ENCODE data around the gene CFAP57. TPM values are rescaled to one million over a fixed set of nuclear protein-coding genes. Genes with fewer than 3 reads are reported as not detected.

CFAP57 gene
- total and polyA plus RNA-seq, 2 donors (not counting 1 experiment from before 2014, with no cell fraction given), result 0.07 to 0.44 TPM

DNA sequence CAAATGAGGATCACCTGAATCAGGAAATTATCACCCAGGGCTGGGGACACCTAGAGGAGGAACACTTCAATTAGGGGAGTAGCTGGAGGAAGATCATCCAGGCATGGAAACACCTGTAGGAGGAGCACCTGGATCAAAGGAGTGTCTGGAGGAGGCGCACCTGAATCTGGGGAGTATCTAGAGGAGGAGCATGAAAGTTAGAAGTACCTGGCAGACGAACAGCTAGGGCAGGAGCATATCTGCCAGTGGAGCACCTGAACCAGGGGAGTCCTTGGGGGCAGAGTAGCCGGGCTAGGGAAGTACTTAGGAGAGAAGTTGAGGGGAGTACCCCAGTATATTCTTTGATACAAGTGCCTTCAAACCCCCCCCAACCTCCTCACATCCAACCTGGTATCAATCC lies 111.9 kb downstream of the CFAP57 start:
- no peak overlapping the region for H3K27ac ChIP-seq (ENCODE audit: low read length in 2 of 2)
- ChIA-PET CTCF (no interaction called here), POLR2A (no interaction called here)
- H3K27ac Mint-ChIP-seq, result no peak overlapping the region
- intact Hi-C loops (cut with micrococcal nuclease), result no loop called here
- H3K27me3 Mint-ChIP-seq, result peaks cover 10% of the 10 kb centered on the region
- H3K9me3 ChIP-seq (ENCODE audit: control extremely low read depth in 1 of 3, control insufficient read depth in 2 of 3, insufficient read depth in 1 of 3, low read length in 2 of 3), result peaks cover 0 to 5% (median 0%) of the 10 kb centered on the region in 3 donors
- H3K36me3 ChIP-seq (replicated peaks in 1 of 2; ENCODE audit: control extremely low read depth in 1 of 2, control insufficient read depth in 1 of 2, extremely low read depth in 1 of 2, insufficient read depth in 2 of 2, low read length in 1 of 2), result no peaks in the 10 kb centered on the region
- H3K4me1 Mint-ChIP-seq, result no peaks in the 10 kb centered on the region
- H3K4me3 Mint-ChIP-seq, result no peak overlapping the region
- H3K27me3 ChIP-seq (replicated peaks in 1 of 4; ENCODE audit: control extremely low read depth in 1 of 4, control insufficient read depth in 3 of 4, insufficient read depth in 4 of 4, low read length in 3 of 4), result no peaks in the 10 kb centered on the region
- H3K4me3 ChIP-seq (ENCODE audit: control extremely low read depth in 1 of 5, extremely low read depth in 1 of 5, insufficient read depth in 1 of 5, low read depth in 2 of 5, low read length in 4 of 5), result no peak overlapping the region
- no peaks in the 10 kb centered on the region for H3K4me1 ChIP-seq (ENCODE audit: control insufficient read depth in 2 of 2, insufficient read depth in 2 of 2, low read length in 2 of 2)
- no peaks in the 10 kb centered on the region for H3K9me3 Mint-ChIP-seq (ENCODE audit: insufficient read depth)
- no peaks in the 10 kb centered on the region for H4K20me1 ChIP-seq (ENCODE audit: control insufficient read depth, insufficient read depth, low read length, poor library complexity, severe bottlenecking)
- ATAC-seq (ENCODE audit: low read depth), result no peak
- no peak for DNase-seq
- no peak overlapping the region for H2AFZ ChIP-seq (ENCODE audit: insufficient read depth, low read depth, low read length, poor library complexity, severe bottlenecking)
- H3K4me2 ChIP-seq (replicated peaks; ENCODE audit: low read depth, low read length, poor library complexity, severe bottlenecking), result no peak overlapping the region
- no peak overlapping the region for H3K9ac ChIP-seq (ENCODE audit: low read length)
- no peaks in the 10 kb centered on the region for H3K79me2 ChIP-seq (ENCODE audit: control insufficient read depth, insufficient read depth, low read length)
- 92% methylated on average over 2 of the region's 3 CpGs for WGBS (ENCODE audit: insufficient coverage)
- TF ChIP-seq, protein P1, sequence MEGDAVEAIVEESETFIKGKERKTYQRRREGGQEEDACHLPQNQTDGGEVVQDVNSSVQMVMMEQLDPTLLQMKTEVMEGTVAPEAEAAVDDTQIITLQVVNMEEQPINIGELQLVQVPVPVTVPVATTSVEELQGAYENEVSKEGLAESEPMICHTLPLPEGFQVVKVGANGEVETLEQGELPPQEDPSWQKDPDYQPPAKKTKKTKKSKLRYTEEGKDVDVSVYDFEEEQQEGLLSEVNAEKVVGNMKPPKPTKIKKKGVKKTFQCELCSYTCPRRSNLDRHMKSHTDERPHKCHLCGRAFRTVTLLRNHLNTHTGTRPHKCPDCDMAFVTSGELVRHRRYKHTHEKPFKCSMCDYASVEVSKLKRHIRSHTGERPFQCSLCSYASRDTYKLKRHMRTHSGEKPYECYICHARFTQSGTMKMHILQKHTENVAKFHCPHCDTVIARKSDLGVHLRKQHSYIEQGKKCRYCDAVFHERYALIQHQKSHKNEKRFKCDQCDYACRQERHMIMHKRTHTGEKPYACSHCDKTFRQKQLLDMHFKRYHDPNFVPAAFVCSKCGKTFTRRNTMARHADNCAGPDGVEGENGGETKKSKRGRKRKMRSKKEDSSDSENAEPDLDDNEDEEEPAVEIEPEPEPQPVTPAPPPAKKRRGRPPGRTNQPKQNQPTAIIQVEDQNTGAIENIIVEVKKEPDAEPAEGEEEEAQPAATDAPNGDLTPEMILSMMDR (IDR thresholded peaks at IDR 0.05), result no peak
- TF ChIP-seq EZH2 (IDR thresholded peaks at IDR 0.05; ENCODE audit: borderline replicate concordance, insufficient read depth, low read depth, low read length, poor library complexity, severe bottlenecking), result no peak

DNA sequence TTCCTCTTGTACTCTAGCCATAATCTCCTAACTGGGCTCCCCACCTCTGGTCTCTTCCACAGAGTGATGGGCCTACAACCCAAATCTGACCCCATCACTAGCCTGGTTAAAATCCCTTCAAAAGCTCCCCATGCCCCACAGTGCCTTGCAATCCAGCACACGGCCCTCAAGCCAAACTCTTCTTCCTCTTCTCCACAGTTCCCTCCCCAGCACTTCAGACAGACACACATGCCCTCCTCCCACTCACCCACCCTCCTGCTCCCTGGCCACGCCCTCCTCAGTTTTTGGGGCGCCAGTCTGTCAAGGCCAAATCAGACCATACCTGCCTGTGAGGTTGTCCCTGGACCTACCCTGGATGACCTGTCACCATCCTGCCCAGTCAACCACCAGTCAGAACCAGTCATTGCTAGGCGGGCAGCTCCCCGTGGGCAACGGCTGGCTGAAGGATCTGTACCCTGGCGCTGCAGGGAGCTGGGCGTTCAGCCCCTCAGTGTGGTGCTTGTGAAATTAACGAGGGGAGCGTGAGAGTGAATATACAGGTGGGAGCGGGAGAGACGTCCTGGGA lies 112.5 kb downstream of the CFAP57 start:
- ChIA-PET CTCF (no interaction called here), POLR2A (no interaction called here)
- H3K9me3 Mint-ChIP-seq (ENCODE audit: insufficient read depth), result no peaks in the 10 kb centered on the region
- intact Hi-C loops (cut with micrococcal nuclease), result no loop called here
- DNase-seq, result no peak
- Histone ChIP-seq H2AFZ (ENCODE audit: insufficient read depth, low read depth, low read length, poor library complexity, severe bottlenecking) (no peak overlapping the region), H3K27me3 (replicated peaks in 1 of 4; ENCODE audit: control extremely low read depth in 1 of 4, control insufficient read depth in 3 of 4, insufficient read depth in 4 of 4, low read length in 3 of 4) (no peaks in the 10 kb centered on the region), H3K4me1 (ENCODE audit: control insufficient read depth in 2 of 2, insufficient read depth in 2 of 2, low read length in 2 of 2) (no peaks in the 10 kb centered on the region), H3K9me3 (ENCODE audit: control extremely low read depth in 1 of 3, control insufficient read depth in 2 of 3, insufficient read depth in 1 of 3, low read length in 2 of 3) (peaks cover 0 to 5% (median 0%) of the 10 kb centered on the region in 3 donors), H3K4me2 (replicated peaks; ENCODE audit: low read depth, low read length, poor library complexity, severe bottlenecking) (no peak overlapping the region), H3K36me3 (replicated peaks in 1 of 2; ENCODE audit: control extremely low read depth in 1 of 2, control insufficient read depth in 1 of 2, extremely low read depth in 1 of 2, insufficient read depth in 2 of 2, low read length in 1 of 2) (no peaks in the 10 kb centered on the region), H3K27ac (ENCODE audit: low read length in 2 of 2) (no peak overlapping the region), H3K79me2 (ENCODE audit: control insufficient read depth, insufficient read depth, low read length) (no peaks in the 10 kb centered on the region), H3K9ac (ENCODE audit: low read length) (no peak overlapping the region), H4K20me1 (ENCODE audit: control insufficient read depth, insufficient read depth, low read length, poor library complexity, severe bottlenecking) (no peaks in the 10 kb centered on the region), H3K4me3 (ENCODE audit: control extremely low read depth in 1 of 5, extremely low read depth in 1 of 5, insufficient read depth in 1 of 5, low read depth in 2 of 5, low read length in 4 of 5) (no peak overlapping the region)
- TF ChIP-seq, protein P1 (IDR thresholded peaks at IDR 0.05), result no peak
- TF ChIP-seq EZH2 (IDR thresholded peaks at IDR 0.05; ENCODE audit: borderline replicate concordance, insufficient read depth, low read depth, low read length, poor library complexity, severe bottlenecking), result no peak
- H3K27me3 Mint-ChIP-seq, result peaks cover 10% of the 10 kb centered on the region
- H3K27ac Mint-ChIP-seq, result no peak overlapping the region
- H3K4me1 Mint-ChIP-seq, result no peaks in the 10 kb centered on the region
- ATAC-seq (ENCODE audit: low read depth), result no peak
- H3K4me3 Mint-ChIP-seq, result no peak overlapping the region
- 91% methylated on average over 12 of the region's 12 CpGs for WGBS (ENCODE audit: insufficient coverage)
